Measurements from ENCODE around the gene CAVIN1. TPM values are rescaled to one million over a fixed set of nuclear protein-coding genes. Genes with fewer than 3 reads are reported as not detected.
"Not testable (repeated sequence)": the region's sequence is repeated elsewhere in the genome, so short reads cannot be mapped to it uniquely, and the experiment has no call there.

The CAVIN1 gene
- total and polyA plus RNA-seq, 7 donors = 11.8 to 519 (median 231) TPM

DNA sequence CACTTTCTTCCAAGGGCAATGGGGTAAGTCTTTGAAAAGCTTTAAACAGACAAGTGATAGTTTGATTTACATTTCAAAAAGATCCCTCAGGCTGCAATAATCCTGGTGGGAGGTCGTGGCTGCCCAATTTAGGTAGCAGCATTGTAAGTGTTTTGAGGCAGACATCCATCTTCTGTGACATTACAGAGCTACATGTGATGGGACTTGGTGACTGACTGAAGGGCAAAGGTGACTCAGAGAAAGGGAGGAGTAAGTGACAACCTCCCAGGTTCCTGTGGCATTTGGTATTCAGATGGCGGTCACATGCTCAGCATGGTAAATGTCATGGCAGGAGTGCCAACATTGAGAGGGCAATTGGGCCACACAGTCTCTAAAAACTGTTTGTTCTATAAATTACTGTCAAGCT is 61.3 kb downstream of the CAVIN1 start:
- no peak for DNase-seq
- H3K27me3 ChIP-seq = no peaks in the 10 kb centered on the region
- H3K36me3 ChIP-seq = no peaks in the 10 kb centered on the region
- no peaks in the 10 kb centered on the region for H3K9me3 ChIP-seq
- intact Hi-C loops (cut with DNase I) = no loop called here
- H3K27ac ChIP-seq = peak overlapping the region in 2 of 4 donors; percentile 9 to 17
- H3K4me1 ChIP-seq = peaks cover 0 to 82% (median 72%) of the 10 kb centered on the region in 4 donors
- no peak overlapping the region for H3K4me3 ChIP-seq
- TF ChIP-seq EP300 (IDR thresholded peaks at IDR 0.05) (no peak), POLR2AphosphoS5 (IDR thresholded peaks at IDR 0.05) (no peak), POLR2A (IDR thresholded peaks at IDR 0.05) (no peak)
- TF ChIP-seq, protein P1, sequence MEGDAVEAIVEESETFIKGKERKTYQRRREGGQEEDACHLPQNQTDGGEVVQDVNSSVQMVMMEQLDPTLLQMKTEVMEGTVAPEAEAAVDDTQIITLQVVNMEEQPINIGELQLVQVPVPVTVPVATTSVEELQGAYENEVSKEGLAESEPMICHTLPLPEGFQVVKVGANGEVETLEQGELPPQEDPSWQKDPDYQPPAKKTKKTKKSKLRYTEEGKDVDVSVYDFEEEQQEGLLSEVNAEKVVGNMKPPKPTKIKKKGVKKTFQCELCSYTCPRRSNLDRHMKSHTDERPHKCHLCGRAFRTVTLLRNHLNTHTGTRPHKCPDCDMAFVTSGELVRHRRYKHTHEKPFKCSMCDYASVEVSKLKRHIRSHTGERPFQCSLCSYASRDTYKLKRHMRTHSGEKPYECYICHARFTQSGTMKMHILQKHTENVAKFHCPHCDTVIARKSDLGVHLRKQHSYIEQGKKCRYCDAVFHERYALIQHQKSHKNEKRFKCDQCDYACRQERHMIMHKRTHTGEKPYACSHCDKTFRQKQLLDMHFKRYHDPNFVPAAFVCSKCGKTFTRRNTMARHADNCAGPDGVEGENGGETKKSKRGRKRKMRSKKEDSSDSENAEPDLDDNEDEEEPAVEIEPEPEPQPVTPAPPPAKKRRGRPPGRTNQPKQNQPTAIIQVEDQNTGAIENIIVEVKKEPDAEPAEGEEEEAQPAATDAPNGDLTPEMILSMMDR (IDR thresholded peaks at IDR 0.05) = no peak
- 34 to 47% methylated on average over 2 of the region's 2 CpGs for WGBS, 2 donors

GRCh38 chr17:42360388-42360787 is 62.7 kb downstream of the CAVIN1 start:
- H3K36me3 ChIP-seq; H3K9me3 ChIP-seq; DNase-seq; intact Hi-C loops (cut with DNase I); H3K27ac ChIP-seq; H3K27me3 ChIP-seq; H3K4me3 ChIP-seq: not testable (repeated sequence)
- H3K4me1 ChIP-seq = peaks cover 0 to 82% (median 68%) of the 10 kb centered on the region in 4 donors
- WGBS, 2 donors = 89 to 100% methylated on average over 2 of the region's 2 CpGs

DNA sequence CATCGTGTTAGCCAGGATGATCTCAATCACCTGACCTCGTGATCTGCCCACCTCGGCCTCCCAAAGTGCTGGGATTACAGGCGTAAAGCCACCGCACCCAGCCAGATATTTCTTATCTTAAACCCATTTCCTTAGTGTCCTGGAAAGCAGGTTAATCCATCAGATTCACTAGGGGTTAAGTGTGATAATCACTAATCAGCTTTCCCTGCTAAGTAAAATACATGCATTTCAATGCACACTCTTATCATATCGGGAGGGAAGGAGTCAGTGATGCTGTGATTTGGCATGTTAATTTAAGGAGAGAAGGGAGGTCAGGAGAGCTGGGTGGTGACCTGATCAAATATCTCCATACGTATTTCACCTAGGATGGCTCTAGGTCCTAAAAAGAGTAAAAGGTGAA is 63.9 kb downstream of the CAVIN1 start:
- Histone ChIP-seq H3K4me3 (no peak overlapping the region), H3K27ac (no peak overlapping the region), H3K27me3 (no peaks in the 10 kb centered on the region), H3K36me3 (no peaks in the 10 kb centered on the region), H3K9me3 (no peaks in the 10 kb centered on the region), H3K4me1 (peaks cover 0 to 82% (median 69%) of the 10 kb centered on the region in 4 donors)
- intact Hi-C loops (cut with DNase I) = no loop called here
- WGBS, 2 donors = 90 to 93% methylated on average over 7 of the region's 7 CpGs
- TF ChIP-seq EP300 (IDR thresholded peaks at IDR 0.05) (no peak), POLR2AphosphoS5 (IDR thresholded peaks at IDR 0.05) (no peak), POLR2A (IDR thresholded peaks at IDR 0.05) (no peak)
- TF ChIP-seq, protein P1 (IDR thresholded peaks at IDR 0.05) = no peak
- no peak for DNase-seq

- no peaks in the 10 kb centered on the region for H3K27me3 ChIP-seq
- intact Hi-C loops (cut with DNase I) = no loop called here
- peaks cover 0 to 80% (median 67%) of the 10 kb centered on the region in 4 donors for H3K4me1 ChIP-seq
- TF ChIP-seq POLR2AphosphoS5 (IDR thresholded peaks at IDR 0.05) = no peak
- no peak for TF ChIP-seq POLR2A (IDR thresholded peaks at IDR 0.05)
- TF ChIP-seq, protein P1 (IDR thresholded peaks at IDR 0.05) = no peak
- TF ChIP-seq EP300 (IDR thresholded peaks at IDR 0.05) = no peak
- DNase-seq = no peak
- H3K4me3 ChIP-seq = no peak overlapping the region
- no peaks in the 10 kb centered on the region for H3K36me3 ChIP-seq
- no peaks in the 10 kb centered on the region for H3K9me3 ChIP-seq
- 82 to 89% methylated on average over 1 of the region's 1 CpG for WGBS, 2 donors
- no peak overlapping the region for H3K27ac ChIP-seq
Measured at GRCh38 chr17:42358434-42358833, 64.6 kb downstream of the CAVIN1 start.

DNA sequence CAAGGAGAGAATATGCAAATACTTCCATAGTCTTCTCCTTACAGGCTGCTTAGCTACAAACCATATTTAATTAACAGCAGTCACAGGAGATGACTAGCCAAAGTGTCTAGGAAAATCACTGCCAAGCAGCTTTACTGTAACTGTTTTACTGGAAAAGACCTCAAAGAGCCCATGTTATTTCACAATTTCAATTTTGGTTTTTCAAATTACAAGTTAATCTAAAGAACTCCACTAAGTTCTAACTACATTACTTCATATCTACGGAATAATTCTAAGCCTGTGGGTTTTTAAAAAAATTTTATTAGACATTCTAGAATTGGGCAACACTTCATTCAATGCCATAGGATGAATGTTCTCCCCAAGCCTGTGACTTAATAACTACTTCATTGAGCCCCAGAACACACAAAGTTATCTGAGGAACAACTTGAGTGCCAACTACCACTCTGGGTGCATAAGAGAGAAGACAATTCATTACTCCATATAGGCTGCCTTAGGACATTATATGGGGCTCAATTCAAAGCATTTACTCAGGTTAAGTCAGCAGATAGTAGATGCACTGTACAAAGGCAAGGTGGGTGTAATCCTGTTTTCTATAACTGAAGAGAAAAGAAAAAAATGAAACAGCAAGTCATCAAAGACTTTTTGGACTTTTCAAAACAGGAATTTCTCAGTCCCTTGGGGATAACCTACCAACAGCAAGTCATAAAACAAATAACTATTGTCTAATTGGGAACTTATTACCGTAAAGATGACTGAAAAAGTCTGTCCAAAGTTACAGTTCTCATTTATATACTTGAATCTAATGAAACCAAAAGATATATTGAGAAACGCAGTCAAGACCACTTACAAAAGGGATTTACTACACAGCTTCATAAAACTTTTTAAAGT is 67.9 kb downstream of the CAVIN1 start:
- no peaks in the 10 kb centered on the region for H3K27me3 ChIP-seq
- H3K4me1 ChIP-seq = peaks cover 0 to 64% (median 50%) of the 10 kb centered on the region in 4 donors
- H3K4me3 ChIP-seq = no peak overlapping the region
- H3K36me3 ChIP-seq = no peaks in the 10 kb centered on the region
- TF ChIP-seq POLR2A (IDR thresholded peaks at IDR 0.05) (no peak), EP300 (IDR thresholded peaks at IDR 0.05) (no peak), POLR2AphosphoS5 (IDR thresholded peaks at IDR 0.05) (no peak)
- TF ChIP-seq, protein P1 (IDR thresholded peaks at IDR 0.05) = no peak
- no peak for DNase-seq
- no peaks in the 10 kb centered on the region for H3K9me3 ChIP-seq
- 64 to 88% methylated on average over 3 of the region's 3 CpGs for WGBS, 2 donors
- intact Hi-C loops (cut with DNase I) = no loop called here
- H3K27ac ChIP-seq = peak overlapping the region in 2 of 4 donors; percentile 1 to 17

Data from sigmoid colon (tissue), 7 donors.